NCI-H460 (cell line): ENCODE data around the gene PRIMPOL. TPM values are rescaled to one million over a fixed set of nuclear protein-coding genes. Genes with fewer than 3 reads are reported as not detected.
"Not testable (repeated sequence)": the region's sequence is repeated elsewhere in the genome, so short reads cannot be mapped to it uniquely, and the experiment has no call there.

Experiments
- DNase-seq: peaks from one replicate; pipeline ENCODE4 v3.0.0-alpha.2; 2016; ENCODE audit warnings: low read depth; ENCODE audit errors: extremely low read depth
- polyA plus RNA-seq: library from polyadenylated mRNA; depleted of rRNA; stranded (reverse); fragments of >200 nt; gene quantifications from 2 replicates; pipeline ENCODE4 v1.2.3, GENCODE V29; 2014; cell fraction: nucleus; rRNA removed
- total RNA-seq: library from RNA; depleted of rRNA; stranded (reverse); fragments of >200 nt; shearing (Covaris generic); gene quantifications from 2 replicates; pipeline ENCODE4 v1.2.3, GENCODE V29; 2014; rRNA removed

PRIMPOL gene
- total RNA-seq = 12.8 and 20.6 TPM in 2 replicates
- 14.9 and 41.5 TPM in 2 replicates for polyA plus RNA-seq

GRCh38 chr4:184649026-184649970 lies at the start of gene PRIMPOL, which contains the start of gene CASP3:
TSS of gene PRIMPOL (plus strand) at chr4:184649738. CDS start at chr4:184657141, 7,403 bp downstream.
TSS of gene CASP3 (minus strand) at chr4:184649447. CDS start at chr4:184638453, 10,994 bp downstream.
- DNase-seq = peak; percentile 90

GRCh38 chr4:184600982-184601381 lies 48.6 kb upstream of the PRIMPOL start:
- not testable (repeated sequence) for DNase-seq

GRCh38 chr4:184602857-184603256 lies 46.7 kb upstream of the PRIMPOL start:
- not testable (repeated sequence) for DNase-seq

- DNase-seq = not testable (repeated sequence)
Measured at GRCh38 chr4:184607429-184607828, 42.1 kb upstream of the PRIMPOL start.

GRCh38 chr4:184612074-184612473 lies 37.5 kb upstream of the PRIMPOL start:
- no peak for DNase-seq

- no peak for DNase-seq
Measured at GRCh38 chr4:184613405-184613804, 36.1 kb upstream of the PRIMPOL start.

GRCh38 chr4:184614509-184614908 lies 35.0 kb upstream of the PRIMPOL start:
- DNase-seq = no peak

- not testable (repeated sequence) for DNase-seq
Measured at GRCh38 chr4:184616168-184616567, 33.4 kb upstream of the PRIMPOL start.

GRCh38 chr4:184616633-184617551 lies 32.6 kb upstream of the PRIMPOL start:
- DNase-seq = no peak

- no peak for DNase-seq
Measured at GRCh38 chr4:184617600-184618196, 31.8 kb upstream of the PRIMPOL start.

- no peak for DNase-seq
Measured at GRCh38 chr4:184620212-184620867, 29.2 kb upstream of the PRIMPOL start.

- no peak for DNase-seq
Measured at GRCh38 chr4:184621518-184621917, 28.0 kb upstream of the PRIMPOL start.

- DNase-seq = not testable (repeated sequence)
Measured at GRCh38 chr4:184624504-184624903, 25.0 kb upstream of the PRIMPOL start.

- no peak for DNase-seq
Measured at GRCh38 chr4:184624972-184625554, 24.5 kb upstream of the PRIMPOL start.

- DNase-seq = not testable (repeated sequence)
Measured at GRCh38 chr4:184625783-184626596, 23.5 kb upstream of the PRIMPOL start.

GRCh38 chr4:184628103-184628502 lies 21.4 kb upstream of the PRIMPOL start:
- no peak for DNase-seq

GRCh38 chr4:184632842-184633241 lies 16.7 kb upstream of the PRIMPOL start:
- DNase-seq = no peak

- no peak for DNase-seq
Measured at GRCh38 chr4:184635381-184635780, 14.2 kb upstream of the PRIMPOL start.

- DNase-seq = no peak
Measured at GRCh38 chr4:184636144-184636543, 13.4 kb upstream of the PRIMPOL start.
